SK-N-SH (cell line): Measurements from ENCODE around the gene THBS2.

Experiments used
- EP300 ChIP-seq, 2 experiments: IDR thresholded peaks; 2 replicates each; pipeline versions ENCODE4 v1.4.0 to v1.6.1; 2012; ENCODE audit warnings: borderline replicate concordance in 1 of 2, low read depth in 1 of 2, low read length in 1 of 2
- EZH2phosphoT487 ChIP-seq: fragments of 200-600 bp; sonication (generic); IDR thresholded peaks from 2 replicates; pipeline ENCODE4 v1.6.1; 2017; ENCODE audit warnings: low read depth, mixed run types, mild to moderate bottlenecking, antibody characterized with exemption, moderate library complexity, borderline replicate concordance
- FOSL2 ChIP-seq: IDR thresholded peaks from 2 replicates; pipeline ENCODE4 v1.4.0; 2012; ENCODE audit warnings: low read depth, mild to moderate bottlenecking, moderate library complexity, borderline replicate concordance
- FOXM1 ChIP-seq: IDR thresholded peaks from 2 replicates; pipeline ENCODE4 v1.4.0; 2012; ENCODE audit warnings: low read depth, mild to moderate bottlenecking
- IRF3 ChIP-seq: fragments of 150-350 bp; IDR thresholded peaks from 2 replicates; pipeline ENCODE4 v1.6.1; 2016; ENCODE audit warnings: mild to moderate bottlenecking, low read depth, low read length
- POLR2AphosphoS5 ChIP-seq: IDR thresholded peaks from 2 replicates; pipeline ENCODE4 v1.6.1; 2012; ENCODE audit warnings: low read depth, low read length
- RAD21 ChIP-seq: IDR thresholded peaks from 2 replicates; pipeline ENCODE4 v1.6.1; 2012; ENCODE audit warnings: mild to moderate bottlenecking, low read length
- SMC3 ChIP-seq: IDR thresholded peaks from 2 replicates; pipeline ENCODE4 v1.6.1; 2012; ENCODE audit warnings: low read depth, low read length, improper control_type of control experiment
- TAF1 ChIP-seq: IDR thresholded peaks from 2 replicates; pipeline ENCODE4 v1.6.1; 2012; ENCODE audit warnings: low read depth, mild to moderate bottlenecking, low read length, moderate library complexity, borderline replicate concordance
- YY1 ChIP-seq: IDR thresholded peaks from 2 replicates; pipeline ENCODE4 v1.4.0; 2012; ENCODE audit warnings: low read depth, mild to moderate bottlenecking
- TF ChIP-seq, protein P1 (sequence below): fragments of 200-600 bp; sonication (generic); IDR thresholded peaks from 2 replicates; pipeline ENCODE4 v1.6.1; 2017; ENCODE audit warnings: antibody characterized with exemption, mild to moderate bottlenecking, moderate library complexity

- no peak for TF ChIP-seq EP300 (IDR thresholded peaks at IDR 0.05; ENCODE audit: borderline replicate concordance in 1 of 2, low read depth in 1 of 2, low read length in 1 of 2)
- TF ChIP-seq RAD21, result no peak
- TF ChIP-seq, protein P1, sequence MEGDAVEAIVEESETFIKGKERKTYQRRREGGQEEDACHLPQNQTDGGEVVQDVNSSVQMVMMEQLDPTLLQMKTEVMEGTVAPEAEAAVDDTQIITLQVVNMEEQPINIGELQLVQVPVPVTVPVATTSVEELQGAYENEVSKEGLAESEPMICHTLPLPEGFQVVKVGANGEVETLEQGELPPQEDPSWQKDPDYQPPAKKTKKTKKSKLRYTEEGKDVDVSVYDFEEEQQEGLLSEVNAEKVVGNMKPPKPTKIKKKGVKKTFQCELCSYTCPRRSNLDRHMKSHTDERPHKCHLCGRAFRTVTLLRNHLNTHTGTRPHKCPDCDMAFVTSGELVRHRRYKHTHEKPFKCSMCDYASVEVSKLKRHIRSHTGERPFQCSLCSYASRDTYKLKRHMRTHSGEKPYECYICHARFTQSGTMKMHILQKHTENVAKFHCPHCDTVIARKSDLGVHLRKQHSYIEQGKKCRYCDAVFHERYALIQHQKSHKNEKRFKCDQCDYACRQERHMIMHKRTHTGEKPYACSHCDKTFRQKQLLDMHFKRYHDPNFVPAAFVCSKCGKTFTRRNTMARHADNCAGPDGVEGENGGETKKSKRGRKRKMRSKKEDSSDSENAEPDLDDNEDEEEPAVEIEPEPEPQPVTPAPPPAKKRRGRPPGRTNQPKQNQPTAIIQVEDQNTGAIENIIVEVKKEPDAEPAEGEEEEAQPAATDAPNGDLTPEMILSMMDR, result no peak
- TF ChIP-seq EZH2phosphoT487, result no peak
- TF ChIP-seq TAF1, result no peak
- no peak for TF ChIP-seq IRF3
- no peak for TF ChIP-seq POLR2AphosphoS5
- TF ChIP-seq YY1, result no peak
- TF ChIP-seq FOXM1, result no peak
- no peak for TF ChIP-seq SMC3
- no peak for TF ChIP-seq FOSL2
These were observed 67.0 kb downstream of the THBS2 start for GRCh38 chr6:169186496-169187169.
